ENCODE data around the gene ATP6V0E2. TPM values are rescaled to one million over a fixed set of nuclear protein-coding genes. Genes with fewer than 3 reads are reported as not detected.

ATP6V0E2 gene
- total RNA-seq, result 47.4 and 56.2 TPM in 2 replicates

DNA sequence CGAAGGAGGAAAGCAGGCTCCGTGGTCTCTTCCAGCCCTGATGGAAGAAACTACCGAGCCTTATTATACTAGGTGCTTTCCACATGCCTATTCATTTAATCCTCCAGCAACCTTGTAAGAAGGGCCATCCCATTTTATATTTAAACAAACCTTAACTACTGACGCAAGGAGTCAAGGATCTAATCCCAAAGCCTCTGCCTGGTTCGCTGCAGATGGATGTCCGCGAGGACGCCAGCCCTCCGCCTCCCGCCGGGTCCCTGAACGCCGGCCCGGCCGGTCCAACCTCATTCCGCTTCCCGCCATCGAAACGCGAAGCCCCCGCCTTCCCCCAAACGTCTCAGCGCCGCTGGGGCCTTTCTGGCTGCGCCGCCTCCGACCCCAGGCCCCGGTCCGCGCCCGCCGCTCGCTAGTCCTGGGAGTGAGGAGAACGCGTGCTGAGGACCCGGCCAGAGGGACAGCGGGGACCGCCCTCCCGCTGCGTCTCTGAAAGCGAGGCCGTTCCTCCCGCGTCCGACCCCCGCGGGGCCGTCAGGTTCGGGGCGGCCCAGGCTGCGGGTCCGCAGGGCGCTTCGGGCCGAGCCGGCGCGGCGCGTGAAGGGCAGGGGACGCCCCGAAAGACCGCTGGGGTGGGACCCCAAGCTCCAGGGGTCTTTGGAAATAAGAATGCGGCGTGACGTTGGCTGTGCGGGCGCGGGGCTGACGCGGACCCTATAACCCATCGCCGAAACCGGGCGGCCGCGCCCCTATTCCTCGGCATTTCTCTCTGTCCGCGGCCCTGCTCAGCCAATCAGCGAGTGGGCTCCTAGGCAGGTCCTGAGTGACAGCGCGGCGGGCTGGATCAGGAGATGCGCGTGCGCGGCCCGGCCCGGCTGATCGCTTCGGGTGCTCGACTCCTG, at the start of gene ATP6V0E2:
ATP6V0E2 (plus strand) TSS at position 896 of the 896 bp plus-strand sequence. CDS start 97 bp downstream, outside the sequence.

GRCh38 chr7:149838224-149838991, 35.4 kb upstream of the ATP6V0E2 start, which contains the start of gene ZNF862:
Gene ZNF862 (plus strand): TSS chr7:149838375. CDS start chr7:149838612, 237 bp downstream.

Other genes starting within 250 kb of the ATP6V0E2 start
- gene ZNF467, start 100.4 kb upstream of the ATP6V0E2 start, total RNA-seq, result 0.73 and 1.2 TPM in 2 replicates
- 3.4 and 5.1 TPM in 2 replicates for gene ZNF862, start 35.6 kb upstream of the ATP6V0E2 start, total RNA-seq

Data from mammary microvascular endothelial cell (primary cell).